Inflammatory macrophage treated with lipopolysaccharide for 4 hours (primary cell): ENCODE measurements around the gene HOXB5.

Experiments
- DNase-seq: peaks from one replicate; pipeline ENCODE4 v3.0.0-alpha.2; 2020

The HOXB5 gene

GRCh38 chr17:48593126-48593829, at the start of gene HOXB5:
Gene HOXB5, minus strand, starts transcription at chr17:48593779. Its CDS starts 97 bp downstream, at chr17:48593682.
- no peak for DNase-seq

- no peak for DNase-seq
Observed at GRCh38 chr17:48642843-48643696, 49.5 kb upstream of the HOXB5 start.

- DNase-seq, result no peak
Observed at GRCh38 chr17:48642059-48642842, 48.7 kb upstream of the HOXB5 start.

- no peak for DNase-seq
Observed at GRCh38 chr17:48641541-48642058, 48.0 kb upstream of the HOXB5 start.

- no peak for DNase-seq
Observed at GRCh38 chr17:48640858-48641180, 47.2 kb upstream of the HOXB5 start.

GRCh38 chr17:48639982-48640857, 46.6 kb upstream of the HOXB5 start:
- no peak for DNase-seq

- DNase-seq, result no peak
Observed at GRCh38 chr17:48639136-48639535, 45.6 kb upstream of the HOXB5 start.

- no peak for DNase-seq
Observed at GRCh38 chr17:48637323-48638260, 44.0 kb upstream of the HOXB5 start.

- DNase-seq, result peak; percentile 45
Observed at GRCh38 chr17:48636177-48637018, 42.8 kb upstream of the HOXB5 start.

GRCh38 chr17:48634493-48635208, 41.1 kb upstream of the HOXB5 start:
- DNase-seq, result no peak

- no peak for DNase-seq
Observed at GRCh38 chr17:48633266-48633677, 39.7 kb upstream of the HOXB5 start.

GRCh38 chr17:48632579-48633265, 39.1 kb upstream of the HOXB5 start:
- DNase-seq, result no peak

- no peak for DNase-seq
Observed at GRCh38 chr17:48631693-48632578, 38.4 kb upstream of the HOXB5 start.

GRCh38 chr17:48630925-48631692, 37.5 kb upstream of the HOXB5 start:
- DNase-seq, result no peak

GRCh38 chr17:48630009-48630924, 36.7 kb upstream of the HOXB5 start:
- no peak for DNase-seq

- no peak for DNase-seq
Observed at GRCh38 chr17:48629411-48629759, 35.8 kb upstream of the HOXB5 start.
